NB4 (cell line): ENCODE results near the gene ST3GAL5.

Experiments
- MYC ChIP-seq: IDR thresholded peaks from 2 replicates; pipeline ENCODE4 v1.6.1; 2011; ENCODE audit warnings: low read depth, low read length
- POLR2A ChIP-seq: IDR thresholded peaks from 2 replicates; pipeline ENCODE4 v1.6.1; 2011; ENCODE audit warnings: mild to moderate bottlenecking; ENCODE audit not compliant: insufficient read length; ENCODE audit errors: extremely low read depth
- TF ChIP-seq, protein P1 (sequence below): IDR thresholded peaks from one replicate; pipeline ENCODE4 v1.5.1; 2012; ENCODE audit warnings: low read depth, low read length

DNA sequence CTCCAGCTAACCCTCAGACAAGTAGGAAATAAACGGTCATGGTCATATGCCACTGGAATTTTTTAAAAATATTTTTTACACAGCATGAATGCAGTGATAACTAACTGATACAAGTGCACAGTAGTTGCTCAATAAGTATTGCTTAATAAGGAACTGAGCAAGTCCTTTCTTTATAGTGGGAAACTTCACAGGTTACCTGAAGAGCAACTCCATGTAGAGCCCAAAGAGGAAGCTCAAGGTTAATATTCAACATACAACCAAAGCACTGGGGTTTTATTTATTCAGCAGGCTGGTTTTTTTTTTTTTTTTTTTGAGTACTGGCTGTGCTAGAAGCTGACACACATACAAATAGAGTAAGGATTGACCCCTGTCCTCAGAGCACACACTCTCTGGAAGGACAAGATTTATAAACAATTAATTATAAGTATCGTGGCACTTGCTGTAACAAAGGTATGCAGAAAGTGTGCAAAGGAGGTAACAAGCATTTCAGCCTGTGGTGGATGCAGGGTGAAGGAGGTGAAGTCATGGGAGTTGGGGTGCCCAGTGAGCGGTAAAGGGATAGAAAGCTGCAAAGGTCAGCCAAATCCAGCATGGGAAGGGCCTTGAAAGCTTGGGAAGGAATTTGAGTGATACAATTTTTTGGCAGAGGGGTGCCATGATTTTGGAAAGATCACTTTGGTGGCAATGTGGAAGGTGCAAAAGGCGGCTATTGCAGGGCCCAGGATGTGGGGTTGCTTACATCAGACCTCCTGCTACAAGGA lies 82.3 kb downstream of the ST3GAL5 start:
- TF ChIP-seq, protein P1, sequence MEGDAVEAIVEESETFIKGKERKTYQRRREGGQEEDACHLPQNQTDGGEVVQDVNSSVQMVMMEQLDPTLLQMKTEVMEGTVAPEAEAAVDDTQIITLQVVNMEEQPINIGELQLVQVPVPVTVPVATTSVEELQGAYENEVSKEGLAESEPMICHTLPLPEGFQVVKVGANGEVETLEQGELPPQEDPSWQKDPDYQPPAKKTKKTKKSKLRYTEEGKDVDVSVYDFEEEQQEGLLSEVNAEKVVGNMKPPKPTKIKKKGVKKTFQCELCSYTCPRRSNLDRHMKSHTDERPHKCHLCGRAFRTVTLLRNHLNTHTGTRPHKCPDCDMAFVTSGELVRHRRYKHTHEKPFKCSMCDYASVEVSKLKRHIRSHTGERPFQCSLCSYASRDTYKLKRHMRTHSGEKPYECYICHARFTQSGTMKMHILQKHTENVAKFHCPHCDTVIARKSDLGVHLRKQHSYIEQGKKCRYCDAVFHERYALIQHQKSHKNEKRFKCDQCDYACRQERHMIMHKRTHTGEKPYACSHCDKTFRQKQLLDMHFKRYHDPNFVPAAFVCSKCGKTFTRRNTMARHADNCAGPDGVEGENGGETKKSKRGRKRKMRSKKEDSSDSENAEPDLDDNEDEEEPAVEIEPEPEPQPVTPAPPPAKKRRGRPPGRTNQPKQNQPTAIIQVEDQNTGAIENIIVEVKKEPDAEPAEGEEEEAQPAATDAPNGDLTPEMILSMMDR: no peak
- no peak for TF ChIP-seq POLR2A
- TF ChIP-seq MYC: no peak
